OCI-LY7 (cell line): ENCODE measurements around the gene TARM1. TPM values are rescaled to one million over a fixed set of nuclear protein-coding genes. Genes with fewer than 3 reads are reported as not detected.

ENCODE experiments used
- BruUV-seq: library from RNA; stranded (reverse); fragments of 400-500 nt; replicated peaks from 2 replicates; lab custom pipeline; 2021; lab: Mats Ljungman, UMichigan
- CTCF ChIA-PET: fragments of 300-600 bp; sonication (Branson Sonifier 250); formaldehyde crosslinking; loops from one replicate; lab custom pipeline; 2022; ENCODE audit warnings: antibody characterized with exemption; ENCODE audit not compliant: unreplicated experiment; lab: Charles Lee
- POLR2A ChIA-PET: fragments of 300-600 bp; sonication (Branson Sonifier 250); formaldehyde crosslinking; loops from one replicate; lab custom pipeline; 2022; ENCODE audit warnings: antibody characterized with exemption; lab: Charles Lee
- DNase-seq: peaks from one replicate; pipeline ENCODE4 v3.0.0-alpha.2; 2015; ENCODE audit warnings: low spot score
- H2AFZ ChIP-seq: fragments of 200-600 bp; sonication (generic), shearing (Covaris generic); 2 replicates; pipeline ENCODE4 v1.6.1; 2014; ENCODE audit warnings: mild to moderate bottlenecking, antibody characterized with exemption, low read length, moderate library complexity
- H3K27ac ChIP-seq: fragments of 200-600 bp; sonication (generic); 2 replicates; pipeline ENCODE4 v1.5.1; 2014; ENCODE audit warnings: mixed run types, low read depth, mild to moderate bottlenecking, moderate library complexity, low read length, inconsistent platforms; ENCODE audit not compliant: poor library complexity, severe bottlenecking
- H3K36me3 ChIP-seq: fragments of 200-600 bp; sonication (generic); 2 replicates; pipeline ENCODE4 v1.6.1; 2014; ENCODE audit warnings: mild to moderate bottlenecking, antibody characterized with exemption, low read length, moderate library complexity, mixed read lengths; ENCODE audit not compliant: insufficient read depth
- H3K4me1 ChIP-seq: fragments of 200-600 bp; sonication (generic); 2 replicates; pipeline ENCODE4 v1.5.1; 2014; ENCODE audit warnings: mild to moderate bottlenecking, low read length; ENCODE audit not compliant: insufficient read depth, poor library complexity, severe bottlenecking
- H3K4me2 ChIP-seq: fragments of 200-600 bp; sonication (generic); 2 replicates; pipeline ENCODE4 v1.6.1; 2014; ENCODE audit warnings: mild to moderate bottlenecking, low read length
- H3K4me3 ChIP-seq: fragments of 200-600 bp; sonication (generic); 2 replicates; pipeline ENCODE4 v1.5.1; 2014; ENCODE audit warnings: mild to moderate bottlenecking, low read depth, low read length; ENCODE audit not compliant: poor library complexity, severe bottlenecking
- H3K79me2 ChIP-seq: fragments of 200-600 bp; sonication (generic); 2 replicates; pipeline ENCODE4 v1.6.1; 2016; ENCODE audit warnings: low read depth, mild to moderate bottlenecking, low read length, moderate library complexity, mixed read lengths; ENCODE audit not compliant: insufficient read depth
- H3K9me2 ChIP-seq: fragments of 200-600 bp; sonication (generic); 2 replicates; pipeline ENCODE4 v1.6.1; 2016; ENCODE audit warnings: mild to moderate bottlenecking, low read length, mixed read lengths; ENCODE audit not compliant: insufficient read depth
- H3K9me3 ChIP-seq: fragments of 200-600 bp; sonication (generic); 2 replicates; pipeline ENCODE4 v1.6.1; 2014; ENCODE audit warnings: mild to moderate bottlenecking, mixed run types, low read length, mixed read lengths
- H4K20me1 ChIP-seq: fragments of 200-600 bp; sonication (generic); 2 replicates; pipeline ENCODE4 v1.6.1; 2014; ENCODE audit warnings: mild to moderate bottlenecking, antibody characterized with exemption, low read length, moderate library complexity, mixed read lengths; ENCODE audit not compliant: insufficient read depth
- EZH2phosphoT487 ChIP-seq: fragments of 200-600 bp; sonication (generic); IDR thresholded peaks from 2 replicates; pipeline ENCODE4 v1.6.1; 2018; ENCODE audit warnings: low read depth, borderline replicate concordance, mild to moderate bottlenecking, mixed run types, antibody characterized with exemption, low read length, moderate library complexity, mixed read lengths
- intact Hi-C: fragments of 100-400 bp; cut with micrococcal nuclease; formaldehyde crosslinking; loops from one replicate; pipeline ENCODE4 v1.10.0; 2022; ENCODE audit not compliant: unreplicated experiment
- total RNA-seq, 2 experiments: library from RNA; depleted of rRNA in 1 of 2; stranded (reverse); fragments of >200 nt in 1 of 2; shearing (Covaris generic) in 1 of 2; gene quantifications; 2 replicates each; pipeline ENCODE4 v1.2.3, GENCODE V29; 2014 to 2022
- TF ChIP-seq, protein P1 (sequence below): fragments of 200-600 bp; sonication (generic); conservative IDR thresholded peaks from 2 replicates; pipeline ENCODE4 v1.5.1; 2014; ENCODE audit warnings: mild to moderate bottlenecking, antibody characterized with exemption, low read length, moderate library complexity, mixed read lengths

Gene TARM1
- total RNA-seq, 2 experiments from 2014 or later = not detected

DNA sequence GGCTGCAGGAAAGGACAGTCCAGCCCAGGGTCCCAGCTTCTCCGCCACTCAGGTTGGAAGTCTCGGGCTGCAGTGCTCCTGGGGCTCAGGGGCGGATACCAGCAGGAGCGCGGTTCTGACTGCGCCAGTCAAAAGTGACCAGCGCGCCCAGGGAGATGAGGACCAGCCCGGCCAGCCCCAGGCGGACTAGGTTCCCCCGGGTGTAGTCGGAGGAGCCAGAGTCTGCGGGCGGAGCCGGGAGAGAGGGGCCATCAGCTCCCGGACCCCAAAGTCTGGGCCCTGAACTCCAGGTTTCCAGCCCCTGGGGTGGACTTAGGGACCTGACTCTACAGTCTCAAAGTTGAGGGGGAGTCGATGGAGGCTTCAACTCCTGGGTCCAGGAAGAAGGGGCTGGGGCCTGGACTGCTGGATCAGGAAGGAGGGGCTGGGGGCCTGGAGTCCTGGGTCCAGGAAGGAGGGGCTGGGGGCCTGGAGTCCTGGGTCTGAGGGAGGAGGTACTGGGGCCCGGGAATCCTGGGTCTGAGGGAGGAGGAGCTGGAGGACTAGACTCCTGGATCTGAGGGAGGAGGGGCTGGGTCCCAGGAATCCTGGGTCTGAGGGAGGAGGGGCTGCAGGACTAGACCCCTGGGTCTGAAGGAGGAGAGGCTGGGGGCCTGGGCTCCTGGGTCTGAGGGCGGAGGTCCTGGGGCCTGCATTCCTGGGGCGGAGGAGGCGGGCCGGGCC, 14.1 kb upstream of the TARM1 start:
- Histone ChIP-seq H3K4me1 (peaks cover 20% of the 10 kb centered on the region), H3K79me2 (no peaks in the 10 kb centered on the region), H3K9me2 (no peaks in the 10 kb centered on the region), H3K27ac (no peak overlapping the region), H3K36me3 (no peaks in the 10 kb centered on the region), H3K4me2 (peak overlapping the region; percentile 67), H3K9me3 (no peaks in the 10 kb centered on the region), H3K4me3 (peak overlapping the region; percentile 45), H4K20me1 (no peaks in the 10 kb centered on the region), H2AFZ (peak overlapping the region; percentile 97)
- POLR2A ChIA-PET = no interaction called here
- no peak for DNase-seq
- CTCF ChIA-PET = no interaction called here
- TF ChIP-seq, protein P1, sequence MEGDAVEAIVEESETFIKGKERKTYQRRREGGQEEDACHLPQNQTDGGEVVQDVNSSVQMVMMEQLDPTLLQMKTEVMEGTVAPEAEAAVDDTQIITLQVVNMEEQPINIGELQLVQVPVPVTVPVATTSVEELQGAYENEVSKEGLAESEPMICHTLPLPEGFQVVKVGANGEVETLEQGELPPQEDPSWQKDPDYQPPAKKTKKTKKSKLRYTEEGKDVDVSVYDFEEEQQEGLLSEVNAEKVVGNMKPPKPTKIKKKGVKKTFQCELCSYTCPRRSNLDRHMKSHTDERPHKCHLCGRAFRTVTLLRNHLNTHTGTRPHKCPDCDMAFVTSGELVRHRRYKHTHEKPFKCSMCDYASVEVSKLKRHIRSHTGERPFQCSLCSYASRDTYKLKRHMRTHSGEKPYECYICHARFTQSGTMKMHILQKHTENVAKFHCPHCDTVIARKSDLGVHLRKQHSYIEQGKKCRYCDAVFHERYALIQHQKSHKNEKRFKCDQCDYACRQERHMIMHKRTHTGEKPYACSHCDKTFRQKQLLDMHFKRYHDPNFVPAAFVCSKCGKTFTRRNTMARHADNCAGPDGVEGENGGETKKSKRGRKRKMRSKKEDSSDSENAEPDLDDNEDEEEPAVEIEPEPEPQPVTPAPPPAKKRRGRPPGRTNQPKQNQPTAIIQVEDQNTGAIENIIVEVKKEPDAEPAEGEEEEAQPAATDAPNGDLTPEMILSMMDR = no peak
- no peak for TF ChIP-seq EZH2phosphoT487
- no TSS peak for BruUV-seq
- intact Hi-C loops = no loop called here

DNA sequence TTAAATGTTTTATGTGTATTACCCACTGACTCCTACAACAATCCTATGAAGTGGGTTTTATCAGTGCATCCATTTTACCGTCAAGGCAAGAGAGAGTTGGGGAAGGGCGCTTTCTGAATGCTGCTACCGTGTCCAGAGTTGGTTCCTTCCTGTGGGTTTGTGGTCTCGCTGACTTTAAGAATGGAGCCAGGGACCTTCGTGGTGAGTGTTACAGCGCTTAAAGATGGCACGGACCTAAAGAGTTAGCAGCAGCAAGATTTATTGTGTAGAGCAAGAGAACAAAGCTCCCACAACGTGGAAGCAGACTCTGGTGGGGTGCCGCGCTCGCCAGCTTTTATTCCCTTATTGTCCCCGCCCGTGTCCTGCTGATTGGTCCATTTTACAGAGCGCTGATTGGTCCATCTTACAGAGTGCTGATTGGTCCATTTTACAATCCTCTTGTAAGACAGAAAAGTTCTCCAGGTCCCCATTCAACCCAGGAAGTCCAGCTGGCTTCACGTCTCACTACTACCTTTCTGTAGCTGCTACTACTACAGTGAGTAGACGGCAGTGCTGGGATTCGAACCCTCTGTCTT, 13.3 kb upstream of the TARM1 start:
- Histone ChIP-seq H3K4me3 (no peak overlapping the region), H4K20me1 (no peaks in the 10 kb centered on the region), H2AFZ (no peak overlapping the region), H3K9me2 (no peaks in the 10 kb centered on the region), H3K36me3 (no peaks in the 10 kb centered on the region), H3K79me2 (no peaks in the 10 kb centered on the region), H3K9me3 (no peaks in the 10 kb centered on the region), H3K4me1 (peaks cover 20% of the 10 kb centered on the region), H3K27ac (no peak overlapping the region), H3K4me2 (no peak overlapping the region)
- TF ChIP-seq, protein P1 = no peak
- no peak for TF ChIP-seq EZH2phosphoT487
- no TSS peak for BruUV-seq
- CTCF ChIA-PET = no interaction called here
- POLR2A ChIA-PET = no interaction called here
- intact Hi-C loops = no loop called here
- no peak for DNase-seq

DNA sequence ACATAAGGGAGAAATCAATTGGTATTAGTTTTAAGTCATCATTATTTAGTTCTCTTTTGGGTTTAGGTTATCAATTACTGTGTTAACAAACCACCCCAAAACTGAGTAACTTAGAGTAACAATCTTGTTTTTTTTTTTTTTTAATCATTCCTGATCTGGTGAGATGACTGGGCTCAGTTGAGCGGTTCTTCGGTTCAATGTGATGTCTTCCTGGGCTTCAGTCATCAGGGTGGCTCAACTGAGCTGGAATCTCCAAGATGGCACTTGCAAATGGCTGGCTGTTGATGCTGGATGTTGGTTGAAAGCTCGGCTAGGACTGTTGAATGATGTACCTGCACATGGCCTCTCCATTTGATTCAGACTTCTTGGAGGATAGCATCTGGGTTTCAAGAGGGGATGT, 3.2 kb upstream of the TARM1 start:
- BruUV-seq = no TSS peak
- Histone ChIP-seq H3K9me2 (no peaks in the 10 kb centered on the region), H3K4me3 (no peak overlapping the region), H3K9me3 (no peaks in the 10 kb centered on the region), H3K4me1 (no peaks in the 10 kb centered on the region), H3K27ac (no peak overlapping the region), H3K4me2 (no peak overlapping the region), H4K20me1 (no peaks in the 10 kb centered on the region), H2AFZ (no peak overlapping the region), H3K79me2 (no peaks in the 10 kb centered on the region), H3K36me3 (no peaks in the 10 kb centered on the region)
- CTCF ChIA-PET = no interaction called here
- no peak for TF ChIP-seq EZH2phosphoT487
- TF ChIP-seq, protein P1 = no peak
- POLR2A ChIA-PET = no interaction called here
- no peak for DNase-seq
- intact Hi-C loops = no loop called here
